GM10248 (cell line): Measurements from ENCODE around the gene PLEKHA4.

Experiments used
- CTCF ChIA-PET: fragments of 300-600 bp; sonication (Branson Sonifier 250); formaldehyde crosslinking; extraction: SDS; loops from one replicate; lab custom pipeline; 2021; ENCODE audit warnings: antibody characterized with exemption; lab: Yijun Ruan, JAX
- POLR2A ChIA-PET: fragments of 350-650 bp; sonication (Branson Sonifier 250); formaldehyde crosslinking; extraction: SDS; loops from one replicate; lab custom pipeline; 2020; ENCODE audit warnings: antibody characterized with exemption; lab: Yijun Ruan, JAX
- DNase-seq: peaks from one replicate; pipeline ENCODE4 v3.0.0; 2012; ENCODE audit errors: extremely low spot score
- CTCF ChIP-seq: IDR thresholded peaks from 2 replicates; pipeline ENCODE4 v1.5.1; 2012; ENCODE audit warnings: mild to moderate bottlenecking, low read depth; ENCODE audit errors: extremely low read depth, missing control alignments, control extremely low read depth

The PLEKHA4 gene

DNA sequence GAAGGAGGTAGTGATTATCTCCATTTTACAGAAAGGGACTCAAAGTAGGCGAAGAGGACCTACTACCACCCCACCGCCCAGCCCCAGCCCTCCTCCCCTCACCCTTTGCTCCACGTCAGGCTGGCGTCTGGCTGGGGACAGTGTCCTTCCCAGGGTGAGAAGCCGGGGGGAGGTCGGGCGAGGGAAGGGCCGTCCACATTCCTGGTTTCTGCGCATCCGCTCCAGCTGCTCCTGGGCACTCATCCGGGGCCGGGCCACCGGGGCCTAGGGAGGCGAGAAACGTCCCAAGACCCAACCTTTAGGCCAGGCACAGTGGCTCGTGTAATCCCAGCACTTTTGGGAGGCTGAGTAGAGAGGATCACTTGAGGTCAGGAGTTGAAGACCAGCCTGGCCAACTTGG, 27.4 kb downstream of the PLEKHA4 start:
- TF ChIP-seq CTCF, result no peak
- no peak for DNase-seq
- ChIA-PET CTCF (interaction anchor here (1.1 to 13.1 kb wide), 13 partner anchors 14 to 196 kb away, joined by 3 to 291 read pairs (median 23); partner anchors contain the start of genes BCAT2, CA11, GYS1 and IZUMO1), POLR2A (interaction anchor here (0.6 to 2.8 kb wide), 2 partner anchors 31 to 53 kb away, joined by 5 to 13 read pairs; partner anchors contain the start of gene PPP1R15A)

- POLR2A ChIA-PET, result interaction anchor here (0.6 kb wide), 1 partner anchor 36 kb away, joined by 4 read pairs; no protein-coding TSS in a partner anchor
- CTCF ChIA-PET, result interaction anchor here (0.6 to 13.1 kb wide), 8 partner anchors 12 to 163 kb away, joined by 4 to 291 read pairs (median 8); no protein-coding TSS in a partner anchor
- no peak for TF ChIP-seq CTCF
- no peak for DNase-seq
Measured at GRCh38 chr19:48837687-48838086, 30.7 kb downstream of the PLEKHA4 start.

GRCh38 chr19:48837051-48837524, 31.3 kb downstream of the PLEKHA4 start:
- TF ChIP-seq CTCF, result no peak
- CTCF ChIA-PET, result interaction anchor here (0.6 to 2.2 kb wide), 9 partner anchors 8 to 220 kb away, joined by 3 to 30 read pairs (median 7); no protein-coding TSS in a partner anchor
- POLR2A ChIA-PET, result interaction anchor here (0.6 to 0.9 kb wide), 3 partner anchors 36 to 59 kb away, joined by 3 to 4 read pairs (median 4); no protein-coding TSS in a partner anchor
- peak; percentile 93 for DNase-seq

DNA sequence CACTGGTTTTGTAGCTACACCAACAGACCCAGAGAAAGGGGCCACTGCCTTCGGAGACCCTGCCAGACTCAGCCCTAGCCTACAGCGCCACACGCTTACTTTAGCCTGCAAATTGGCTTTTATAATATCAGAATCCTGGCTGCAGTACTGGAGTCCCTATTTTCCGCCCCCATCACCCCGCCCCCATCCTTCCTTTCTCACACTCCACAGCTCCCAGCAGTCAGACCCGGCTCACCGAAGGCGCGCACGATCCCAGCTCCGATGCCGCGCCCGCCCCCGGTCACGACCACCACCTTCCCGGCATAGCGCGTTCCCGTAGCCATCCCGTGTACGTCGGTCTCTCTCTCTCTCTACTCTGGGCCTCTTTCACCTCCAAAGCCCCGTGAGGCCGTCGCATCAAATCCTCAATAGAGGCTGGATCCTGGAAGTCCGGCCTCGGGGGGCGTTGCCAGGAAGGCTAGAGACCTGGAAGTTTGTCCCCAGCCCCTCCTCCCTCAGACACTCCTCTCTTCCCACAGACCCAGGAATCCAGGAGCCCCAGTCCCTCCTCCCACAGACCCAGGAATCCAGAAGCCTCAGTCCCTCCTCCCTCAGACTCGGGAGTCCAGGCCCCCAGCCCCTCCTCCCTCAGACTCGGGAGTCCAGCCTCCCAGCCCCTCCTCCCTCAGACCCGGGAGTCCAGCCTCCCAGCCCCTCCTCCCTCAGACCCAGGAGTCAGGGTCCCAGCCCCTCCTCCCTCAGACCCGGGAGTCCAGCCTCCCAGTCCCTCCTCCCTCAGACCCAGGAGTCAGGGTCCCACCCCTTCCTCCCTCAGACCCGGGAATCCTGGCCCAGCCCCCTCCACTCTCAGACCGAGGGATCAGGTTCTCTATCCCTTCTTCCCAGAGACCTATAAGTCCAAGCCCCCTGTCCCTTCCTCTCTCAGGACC, 32.1 kb downstream of the PLEKHA4 start, which contains the start of gene HSD17B14:
TSS of gene HSD17B14 (minus strand) at position 403 of the 929 bp plus-strand sequence. CDS start at position 323, 80 bp downstream.
- CTCF ChIA-PET, result interaction anchor here (0.6 to 2.2 kb wide), 23 partner anchors 9 to 219 kb away, joined by 3 to 30 read pairs (median 5); partner anchors contain the start of gene CA11
- POLR2A ChIA-PET, result interaction anchor here (0.7 to 0.9 kb wide), 2 partner anchors 39 to 59 kb away, joined by 3 to 4 read pairs; no protein-coding TSS in a partner anchor
- DNase-seq, result no peak
- TF ChIP-seq CTCF, result no peak

- TF ChIP-seq CTCF, result peak; percentile 90
- peak; percentile 93 for DNase-seq
- POLR2A ChIA-PET, result no interaction called here
- CTCF ChIA-PET, result interaction anchor here (0.6 to 2.2 kb wide), 22 partner anchors 8 to 218 kb away, joined by 3 to 30 read pairs (median 4); partner anchors contain the start of gene CA11
Measured at GRCh38 chr19:48835734-48836088, 32.7 kb downstream of the PLEKHA4 start.

DNA sequence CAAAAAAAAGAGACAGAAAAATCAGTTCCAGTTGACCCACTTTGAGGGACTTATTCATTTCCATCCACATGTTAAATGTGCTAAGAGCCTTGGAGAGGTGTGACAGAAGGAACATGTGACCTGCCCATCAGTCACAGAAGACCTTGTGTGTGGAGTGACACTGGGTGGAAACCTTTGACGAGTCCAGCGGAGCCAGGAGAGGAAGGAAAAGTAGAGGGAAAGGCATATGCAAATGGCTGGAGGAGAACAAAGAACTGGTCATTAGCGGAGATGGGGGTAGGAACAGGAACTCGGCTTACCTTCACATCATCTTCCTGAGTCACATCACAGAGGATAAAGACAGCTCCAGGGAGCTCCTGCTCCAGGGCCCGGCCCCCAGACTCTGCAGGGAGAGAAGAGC, 34.4 kb downstream of the PLEKHA4 start:
- DNase-seq, result no peak
- ChIA-PET POLR2A (no interaction called here), CTCF (interaction anchor here (1.3 to 1.7 kb wide), 4 partner anchors 9 to 44 kb away, joined by 3 to 8 read pairs (median 5); no protein-coding TSS in a partner anchor)
- no peak for TF ChIP-seq CTCF
